ENCODE data around the gene CRNKL1. TPM values are rescaled to one million over a fixed set of nuclear protein-coding genes. Genes with fewer than 3 reads are reported as not detected.

Gene CRNKL1
- total RNA-seq, 2 experiments from 2014 or later, result 13.9 to 20.0 TPM

- intact Hi-C loops (cut with micrococcal nuclease; ENCODE audit: unreplicated experiment), result no loop called here
These were observed 60.4 kb downstream of the CRNKL1 start for GRCh38 chr20:19991854-19992253.

GRCh38 chr20:19991308-19991707 is 61.0 kb downstream of the CRNKL1 start:
- intact Hi-C loops (cut with micrococcal nuclease; ENCODE audit: unreplicated experiment), result no loop called here
- Histone ChIP-seq H4K20me1 (ENCODE audit: insufficient read depth, low read length) (no peaks in the 10 kb centered on the region), H3K79me2 (ENCODE audit: insufficient read depth, low read depth, low read length) (no peaks in the 10 kb centered on the region), H3K9me3 (ENCODE audit: low read length) (no peaks in the 10 kb centered on the region), H3K9me2 (ENCODE audit: insufficient read depth, low read length) (no peaks in the 10 kb centered on the region), H3K4me1 (ENCODE audit: insufficient read depth, low read length, poor library complexity, severe bottlenecking) (no peaks in the 10 kb centered on the region), H3K4me2 (ENCODE audit: low read length) (no peak overlapping the region), H3K36me3 (ENCODE audit: insufficient read depth, low read length) (no peaks in the 10 kb centered on the region), H3K4me3 (ENCODE audit: low read depth, low read length, poor library complexity, severe bottlenecking) (no peak overlapping the region), H2AFZ (ENCODE audit: low read length) (no peak overlapping the region), H3K27ac (ENCODE audit: low read depth, low read length, poor library complexity, severe bottlenecking) (no peak overlapping the region)
- CTCF ChIA-PET (ENCODE audit: unreplicated experiment), result no interaction called here
- POLR2A ChIA-PET, result no interaction called here
- BruUV-seq (replicated peaks), result no TSS peak
- TF ChIP-seq, protein P1, sequence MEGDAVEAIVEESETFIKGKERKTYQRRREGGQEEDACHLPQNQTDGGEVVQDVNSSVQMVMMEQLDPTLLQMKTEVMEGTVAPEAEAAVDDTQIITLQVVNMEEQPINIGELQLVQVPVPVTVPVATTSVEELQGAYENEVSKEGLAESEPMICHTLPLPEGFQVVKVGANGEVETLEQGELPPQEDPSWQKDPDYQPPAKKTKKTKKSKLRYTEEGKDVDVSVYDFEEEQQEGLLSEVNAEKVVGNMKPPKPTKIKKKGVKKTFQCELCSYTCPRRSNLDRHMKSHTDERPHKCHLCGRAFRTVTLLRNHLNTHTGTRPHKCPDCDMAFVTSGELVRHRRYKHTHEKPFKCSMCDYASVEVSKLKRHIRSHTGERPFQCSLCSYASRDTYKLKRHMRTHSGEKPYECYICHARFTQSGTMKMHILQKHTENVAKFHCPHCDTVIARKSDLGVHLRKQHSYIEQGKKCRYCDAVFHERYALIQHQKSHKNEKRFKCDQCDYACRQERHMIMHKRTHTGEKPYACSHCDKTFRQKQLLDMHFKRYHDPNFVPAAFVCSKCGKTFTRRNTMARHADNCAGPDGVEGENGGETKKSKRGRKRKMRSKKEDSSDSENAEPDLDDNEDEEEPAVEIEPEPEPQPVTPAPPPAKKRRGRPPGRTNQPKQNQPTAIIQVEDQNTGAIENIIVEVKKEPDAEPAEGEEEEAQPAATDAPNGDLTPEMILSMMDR (conservative IDR thresholded peaks at IDR 0.05; ENCODE audit: low read length), result no peak
- no peak for TF ChIP-seq EZH2phosphoT487 (IDR thresholded peaks at IDR 0.05; ENCODE audit: borderline replicate concordance, low read depth, low read length)
- DNase-seq (ENCODE audit: low spot score), result no peak

More at GRCh38 chr20:19991854-19992253, 60.4 kb downstream of the CRNKL1 start:
- BruUV-seq (replicated peaks), result no TSS peak
- ChIA-PET POLR2A (interaction anchor here (0.6 kb wide), 3 partner anchors 43 to 1231 kb away, joined by 3 read pairs; no protein-coding TSS in a partner anchor), CTCF (ENCODE audit: unreplicated experiment) (no interaction called here)
- no peak overlapping the region for H3K27ac ChIP-seq (ENCODE audit: low read depth, low read length, poor library complexity, severe bottlenecking)
- H2AFZ ChIP-seq (ENCODE audit: low read length), result no peak overlapping the region
- no peak for TF ChIP-seq EZH2phosphoT487 (IDR thresholded peaks at IDR 0.05; ENCODE audit: borderline replicate concordance, low read depth, low read length)
- TF ChIP-seq, protein P1 (conservative IDR thresholded peaks at IDR 0.05; ENCODE audit: low read length), result no peak
- no peaks in the 10 kb centered on the region for H3K4me1 ChIP-seq (ENCODE audit: insufficient read depth, low read length, poor library complexity, severe bottlenecking)
- H3K9me3 ChIP-seq (ENCODE audit: low read length), result no peaks in the 10 kb centered on the region
- H3K4me2 ChIP-seq (ENCODE audit: low read length), result no peak overlapping the region
- H3K4me3 ChIP-seq (ENCODE audit: low read depth, low read length, poor library complexity, severe bottlenecking), result no peak overlapping the region
- H3K9me2 ChIP-seq (ENCODE audit: insufficient read depth, low read length), result no peaks in the 10 kb centered on the region
- DNase-seq (ENCODE audit: low spot score), result no peak
- H3K79me2 ChIP-seq (ENCODE audit: insufficient read depth, low read depth, low read length), result no peaks in the 10 kb centered on the region
- H4K20me1 ChIP-seq (ENCODE audit: insufficient read depth, low read length), result no peaks in the 10 kb centered on the region
- no peaks in the 10 kb centered on the region for H3K36me3 ChIP-seq (ENCODE audit: insufficient read depth, low read length)

DNA sequence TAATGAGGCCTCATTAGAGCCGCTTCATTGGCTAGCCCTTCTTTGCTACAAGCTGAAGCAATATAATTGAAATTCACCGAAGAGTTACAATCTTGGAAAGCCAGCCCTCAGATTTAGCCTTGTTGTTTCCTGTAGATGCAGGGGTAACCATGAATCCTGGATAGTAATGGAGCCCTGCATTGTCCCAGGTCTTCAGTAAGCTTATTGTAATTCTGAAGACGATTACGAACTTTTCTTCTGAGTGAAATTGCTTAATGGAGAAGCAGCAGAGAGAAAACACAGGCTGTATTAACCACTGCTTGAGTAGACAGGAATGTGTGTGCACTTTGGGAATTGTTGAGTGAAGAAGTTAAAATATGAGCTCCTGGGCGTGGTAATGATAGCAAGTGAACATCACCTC is 61.4 kb downstream of the CRNKL1 start:
- Histone ChIP-seq H3K36me3 (ENCODE audit: insufficient read depth, low read length) (no peaks in the 10 kb centered on the region), H3K79me2 (ENCODE audit: insufficient read depth, low read depth, low read length) (no peaks in the 10 kb centered on the region), H3K4me1 (ENCODE audit: insufficient read depth, low read length, poor library complexity, severe bottlenecking) (no peaks in the 10 kb centered on the region), H3K27ac (ENCODE audit: low read depth, low read length, poor library complexity, severe bottlenecking) (no peak overlapping the region), H3K4me2 (ENCODE audit: low read length) (no peak overlapping the region), H4K20me1 (ENCODE audit: insufficient read depth, low read length) (no peaks in the 10 kb centered on the region), H3K9me3 (ENCODE audit: low read length) (no peaks in the 10 kb centered on the region), H3K9me2 (ENCODE audit: insufficient read depth, low read length) (no peaks in the 10 kb centered on the region), H2AFZ (ENCODE audit: low read length) (no peak overlapping the region), H3K4me3 (ENCODE audit: low read depth, low read length, poor library complexity, severe bottlenecking) (no peak overlapping the region)
- no peak for DNase-seq (ENCODE audit: low spot score)
- CTCF ChIA-PET (ENCODE audit: unreplicated experiment), result no interaction called here
- no TSS peak for BruUV-seq (replicated peaks)
- no peak for TF ChIP-seq EZH2phosphoT487 (IDR thresholded peaks at IDR 0.05; ENCODE audit: borderline replicate concordance, low read depth, low read length)
- TF ChIP-seq, protein P1 (conservative IDR thresholded peaks at IDR 0.05; ENCODE audit: low read length), result no peak
- intact Hi-C loops (cut with micrococcal nuclease; ENCODE audit: unreplicated experiment), result no loop called here
- POLR2A ChIA-PET, result interaction anchor here (0.6 kb wide), 1 partner anchor 15 kb away, joined by 3 read pairs; no protein-coding TSS in a partner anchor
